Stimulated activated CD8-positive, alpha-beta memory T cell treated with anti-CD3 and anti-CD28 coated beads, Interleukin-15, amount 100 ng/mL, for 48 hours (primary cell): Measurements from ENCODE around the gene RNU1-4.
"Not testable (repeated sequence)": the region's sequence is repeated elsewhere in the genome, so short reads cannot be mapped to it uniquely, and the experiment has no call there.

ENCODE experiments used
- DNase-seq, 2 donors: peaks; one replicate each; pipeline ENCODE4 v3.0.0-alpha.2; 2020; ENCODE audit warnings: low read depth in 2 of 2

The RNU1-4 gene

DNA sequence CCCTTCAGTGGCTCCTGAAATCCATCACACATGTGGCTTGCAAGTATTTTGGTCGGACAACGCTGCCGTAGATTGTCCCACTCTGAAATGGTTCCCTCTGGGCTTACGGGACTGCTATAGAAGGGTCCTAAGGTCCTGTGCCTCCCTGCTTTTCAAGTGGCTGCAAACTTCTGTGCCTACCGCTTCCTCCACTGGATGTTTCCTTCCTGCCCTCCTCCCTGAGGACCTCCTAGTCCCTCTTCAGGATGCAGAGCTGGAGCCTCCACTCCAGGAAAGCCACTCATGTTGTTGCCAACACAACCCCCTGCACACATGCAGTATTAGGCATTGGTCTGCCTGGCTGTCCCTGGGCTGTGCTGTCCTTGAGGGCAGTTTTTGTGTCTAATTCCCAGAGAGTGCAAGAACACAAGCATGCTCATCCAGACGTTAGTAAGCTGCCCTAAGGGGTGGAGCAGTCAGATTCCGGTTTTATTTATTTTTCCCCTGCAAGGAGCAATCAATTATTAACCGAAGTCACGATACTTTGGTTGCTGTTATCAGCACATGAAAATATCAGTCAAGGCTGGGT lies 26.5 kb downstream of the RNU1-4 start:
- not testable (repeated sequence) for DNase-seq

GRCh38 chr1:16770139-16770759 lies 29.9 kb downstream of the RNU1-4 start:
- DNase-seq, result not testable (repeated sequence)

DNA sequence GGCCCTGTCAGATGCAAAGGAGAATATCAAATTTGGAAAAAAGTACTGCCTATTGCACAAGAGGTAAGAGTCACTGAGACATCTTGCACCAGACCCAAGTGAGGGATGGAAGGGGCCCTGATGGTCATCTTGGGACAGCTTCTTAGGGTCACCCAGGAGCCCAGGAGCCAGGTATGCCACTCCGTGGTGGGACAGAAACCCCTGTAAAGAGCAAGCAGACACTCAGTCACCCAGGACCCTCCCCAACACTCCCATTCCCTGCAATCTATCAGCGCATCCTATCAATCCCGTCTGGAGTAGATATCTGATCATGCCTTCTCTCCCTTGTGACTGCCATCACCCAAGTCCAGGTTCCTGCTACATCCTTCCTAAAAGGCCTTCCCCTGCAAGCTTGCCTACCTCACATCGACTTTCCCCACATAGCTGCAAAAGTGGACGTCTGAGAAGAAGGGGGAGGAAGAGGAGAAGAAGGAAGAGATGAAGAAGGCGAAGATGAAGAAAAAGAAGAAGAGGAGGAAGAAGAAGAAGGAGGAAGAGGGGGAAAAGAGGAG lies 30.7 kb downstream of the RNU1-4 start:
- DNase-seq, result not testable (repeated sequence)

- DNase-seq, result not testable (repeated sequence)
Observed at GRCh38 chr1:16772275-16773204, 32.2 kb downstream of the RNU1-4 start.

DNA sequence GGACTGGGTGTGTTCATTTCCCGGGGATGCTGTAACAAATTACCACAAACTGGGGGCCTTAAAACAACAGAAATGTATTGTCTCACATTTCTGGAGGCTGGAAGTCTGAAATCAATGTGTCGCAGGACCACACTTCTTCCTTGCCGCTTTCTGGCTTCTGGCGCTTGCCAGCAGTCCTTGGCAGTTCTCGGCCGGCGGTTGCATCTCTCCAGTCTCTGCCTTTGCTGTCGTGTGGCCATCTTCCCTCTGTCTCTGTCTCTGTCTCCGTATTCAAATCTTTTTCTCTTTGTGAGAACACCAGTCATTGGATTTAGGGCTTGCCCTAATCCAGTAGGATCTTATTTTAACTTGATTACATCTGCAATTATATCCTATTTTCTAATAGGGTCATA lies 32.9 kb downstream of the RNU1-4 start:
- DNase-seq, result not testable (repeated sequence)

GRCh38 chr1:16773723-16774122 lies 33.4 kb downstream of the RNU1-4 start:
- DNase-seq, result not testable (repeated sequence)

DNA sequence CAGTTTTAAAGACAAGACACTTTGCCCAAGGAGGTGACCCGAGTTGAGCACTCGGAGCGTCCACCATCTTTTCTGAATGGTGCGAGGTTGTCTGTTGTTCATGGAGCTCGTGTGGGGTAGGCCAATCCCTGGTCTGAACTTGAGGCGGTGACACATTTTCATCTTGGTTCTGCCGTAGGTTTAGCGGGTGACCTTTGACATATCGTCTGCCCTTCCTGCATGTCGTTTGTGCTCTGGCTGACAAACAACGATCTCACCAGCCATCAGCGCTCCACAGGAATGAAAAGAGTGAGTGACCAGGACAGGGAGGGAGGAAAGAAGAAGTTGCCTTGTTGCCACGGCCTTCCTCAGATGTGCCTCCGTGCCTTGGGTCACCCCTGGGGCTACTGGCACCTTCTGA lies 34.5 kb downstream of the RNU1-4 start:
- not testable (repeated sequence) for DNase-seq

DNA sequence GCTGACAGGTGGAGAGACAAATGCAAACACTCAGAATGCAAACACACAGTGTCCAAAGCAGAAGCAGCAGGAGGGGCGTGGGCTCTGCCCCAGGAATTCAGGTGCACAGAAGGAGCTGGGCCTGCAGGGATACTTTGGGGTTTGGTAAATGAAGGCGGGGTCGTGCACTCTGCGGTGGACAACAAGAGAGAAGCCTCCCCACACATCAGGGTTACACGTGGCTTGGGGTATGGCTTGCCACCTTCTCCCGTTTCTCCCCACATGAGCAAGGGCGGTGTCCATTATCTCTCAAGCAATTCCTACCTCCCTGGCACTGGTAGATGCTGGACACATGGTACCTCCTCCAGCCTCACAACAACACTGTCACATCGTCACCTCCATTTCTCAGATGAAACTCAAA lies 35.0 kb downstream of the RNU1-4 start:
- not testable (repeated sequence) for DNase-seq

GRCh38 chr1:16776248-16776647 lies 35.9 kb downstream of the RNU1-4 start:
- not testable (repeated sequence) for DNase-seq

DNA sequence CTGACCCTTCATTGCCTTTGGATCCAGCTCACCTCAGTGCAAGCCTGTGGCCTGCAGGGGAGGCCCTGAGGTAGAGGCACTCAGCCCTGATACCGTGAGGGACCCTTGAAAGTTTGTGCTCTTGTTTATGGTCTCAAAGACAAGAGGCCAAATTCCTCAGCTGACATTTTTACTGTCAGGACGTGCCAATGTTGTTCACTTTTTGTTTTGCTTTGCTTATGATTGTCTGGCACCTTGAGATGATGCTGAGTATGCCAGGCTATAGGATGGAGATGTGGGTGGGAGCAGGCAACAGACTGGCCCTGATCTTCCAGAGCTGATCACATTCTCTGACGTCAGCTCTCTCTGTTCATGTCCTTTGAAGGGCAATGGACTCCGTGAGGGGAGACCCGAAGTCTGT lies 36.5 kb downstream of the RNU1-4 start:
- DNase-seq, result not testable (repeated sequence)

DNA sequence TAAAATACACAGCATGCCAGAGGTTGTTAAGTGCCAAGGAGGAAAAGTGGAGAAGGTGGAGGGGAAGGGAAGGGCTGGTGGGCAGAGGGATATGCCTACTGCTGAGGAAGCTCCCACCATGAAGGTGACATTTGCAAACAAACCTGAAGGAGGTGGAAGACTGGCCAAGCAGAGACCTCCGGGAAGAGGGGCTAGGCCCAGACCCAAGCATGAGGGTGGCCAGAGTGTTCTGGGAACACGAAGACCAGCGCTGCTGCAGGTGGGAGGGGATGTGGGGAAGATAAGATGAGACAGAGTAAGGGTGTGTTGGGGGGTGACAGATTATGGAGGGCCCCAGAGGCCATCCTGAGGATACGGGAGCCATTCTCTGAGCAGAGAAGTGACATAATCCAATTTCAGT lies 37.5 kb downstream of the RNU1-4 start:
- DNase-seq, result not testable (repeated sequence)

GRCh38 chr1:16779525-16779924 lies 39.2 kb downstream of the RNU1-4 start:
- DNase-seq, result not testable (repeated sequence)

GRCh38 chr1:16781033-16781432 lies 40.7 kb downstream of the RNU1-4 start:
- not testable (repeated sequence) for DNase-seq

GRCh38 chr1:16781625-16782024 lies 41.3 kb downstream of the RNU1-4 start:
- DNase-seq, result not testable (repeated sequence)

DNA sequence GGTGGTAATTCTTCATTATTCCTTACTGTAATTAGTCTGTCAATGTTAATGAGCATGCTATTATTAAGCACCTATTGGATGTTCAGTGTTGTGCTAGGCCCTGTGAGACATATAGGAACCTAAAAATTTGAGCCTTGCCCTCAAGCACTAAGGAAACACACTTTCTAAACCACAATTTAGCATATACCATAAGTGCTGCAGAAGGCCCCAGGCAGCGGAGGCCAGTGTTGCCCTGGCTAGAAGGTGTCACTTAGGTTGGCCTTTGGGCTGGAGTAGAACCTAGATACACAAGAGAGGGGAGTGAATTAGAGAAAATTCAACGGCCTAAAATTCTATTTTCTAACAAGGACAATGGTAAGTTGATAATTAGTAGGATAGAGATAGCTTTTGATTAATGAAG lies 44.6 kb downstream of the RNU1-4 start:
- DNase-seq, result not testable (repeated sequence)

GRCh38 chr1:16786362-16786761 lies 46.0 kb downstream of the RNU1-4 start:
- not testable (repeated sequence) for DNase-seq

- DNase-seq, result not testable (repeated sequence)
Observed at GRCh38 chr1:16787175-16787574, 46.9 kb downstream of the RNU1-4 start.

- not testable (repeated sequence) for DNase-seq
Observed at GRCh38 chr1:16787711-16788110, 47.4 kb downstream of the RNU1-4 start.
